DMS153 treated with DMSO at 0.1 percent for 48 hours (cell line): ENCODE measurements around the gene QSOX1.
"Not testable (repeated sequence)": the region's sequence is repeated elsewhere in the genome, so short reads cannot be mapped to it uniquely, and the experiment has no call there.

Experiments
- DNase-seq: peaks from one replicate; lab custom pipeline; 2025; ENCODE audit not compliant: unreplicated experiment; lab: John Stamatoyannopoulos, UW

The QSOX1 gene

GRCh38 chr1:180188684-180189175, 34.1 kb downstream of the QSOX1 start:
- no peak for DNase-seq

GRCh38 chr1:180190091-180190490, 35.4 kb downstream of the QSOX1 start:
- DNase-seq = no peak

GRCh38 chr1:180192172-180192571, 37.5 kb downstream of the QSOX1 start:
- no peak for DNase-seq

- no peak for DNase-seq
Observed at GRCh38 chr1:180193141-180194047, 38.7 kb downstream of the QSOX1 start.

GRCh38 chr1:180194048-180194425, 39.4 kb downstream of the QSOX1 start:
- DNase-seq = no peak

- no peak for DNase-seq
Observed at GRCh38 chr1:180194546-180195207, 40.0 kb downstream of the QSOX1 start.

GRCh38 chr1:180195401-180195800, 40.7 kb downstream of the QSOX1 start:
- DNase-seq = no peak

GRCh38 chr1:180195916-180196315, 41.2 kb downstream of the QSOX1 start:
- DNase-seq = no peak

GRCh38 chr1:180196436-180197003, 41.9 kb downstream of the QSOX1 start:
- DNase-seq = no peak

- DNase-seq = no peak
Observed at GRCh38 chr1:180197231-180197630, 42.6 kb downstream of the QSOX1 start.

GRCh38 chr1:180198196-180198595, 43.5 kb downstream of the QSOX1 start:
- DNase-seq = no peak

- no peak for DNase-seq
Observed at GRCh38 chr1:180198611-180199010, 43.9 kb downstream of the QSOX1 start.

GRCh38 chr1:180199018-180199417, 44.3 kb downstream of the QSOX1 start:
- no peak for DNase-seq

- no peak for DNase-seq
Observed at GRCh38 chr1:180201451-180202200, 47.0 kb downstream of the QSOX1 start.

GRCh38 chr1:180202588-180202987, 47.9 kb downstream of the QSOX1 start:
- not testable (repeated sequence) for DNase-seq

GRCh38 chr1:180204231-180204630, 49.6 kb downstream of the QSOX1 start:
- DNase-seq = no peak

GRCh38 chr1:180206581-180206980, 51.9 kb downstream of the QSOX1 start:
- no peak for DNase-seq

- DNase-seq = no peak
Observed at GRCh38 chr1:180208264-180208663, 53.6 kb downstream of the QSOX1 start.

GRCh38 chr1:180210008-180210620, 55.4 kb downstream of the QSOX1 start:
- DNase-seq = no peak

- no peak for DNase-seq
Observed at GRCh38 chr1:180211156-180211859, 56.6 kb downstream of the QSOX1 start.
